Astrocyte (in vitro differentiated cells and primary cell): ENCODE data around the gene PFKFB2.

Source experiments
- EZH2 ChIP-seq: IDR thresholded peaks from 2 replicates; pipeline ENCODE4 v1.6.1; 2012; ENCODE audit warnings: mild to moderate bottlenecking, low read length, inconsistent platforms; ENCODE audit not compliant: insufficient read depth
- TF ChIP-seq, protein P1 (sequence below): IDR thresholded peaks from 2 replicates; pipeline ENCODE4 v1.5.1; 2011; ENCODE audit warnings: low read depth, mild to moderate bottlenecking, inconsistent platforms, low read length, moderate library complexity; ENCODE audit not compliant: insufficient read depth

- TF ChIP-seq, protein P1, sequence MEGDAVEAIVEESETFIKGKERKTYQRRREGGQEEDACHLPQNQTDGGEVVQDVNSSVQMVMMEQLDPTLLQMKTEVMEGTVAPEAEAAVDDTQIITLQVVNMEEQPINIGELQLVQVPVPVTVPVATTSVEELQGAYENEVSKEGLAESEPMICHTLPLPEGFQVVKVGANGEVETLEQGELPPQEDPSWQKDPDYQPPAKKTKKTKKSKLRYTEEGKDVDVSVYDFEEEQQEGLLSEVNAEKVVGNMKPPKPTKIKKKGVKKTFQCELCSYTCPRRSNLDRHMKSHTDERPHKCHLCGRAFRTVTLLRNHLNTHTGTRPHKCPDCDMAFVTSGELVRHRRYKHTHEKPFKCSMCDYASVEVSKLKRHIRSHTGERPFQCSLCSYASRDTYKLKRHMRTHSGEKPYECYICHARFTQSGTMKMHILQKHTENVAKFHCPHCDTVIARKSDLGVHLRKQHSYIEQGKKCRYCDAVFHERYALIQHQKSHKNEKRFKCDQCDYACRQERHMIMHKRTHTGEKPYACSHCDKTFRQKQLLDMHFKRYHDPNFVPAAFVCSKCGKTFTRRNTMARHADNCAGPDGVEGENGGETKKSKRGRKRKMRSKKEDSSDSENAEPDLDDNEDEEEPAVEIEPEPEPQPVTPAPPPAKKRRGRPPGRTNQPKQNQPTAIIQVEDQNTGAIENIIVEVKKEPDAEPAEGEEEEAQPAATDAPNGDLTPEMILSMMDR: peak; percentile 78
- TF ChIP-seq EZH2: no peak
Observed at GRCh38 chr1:207004931-207005830, 47.9 kb upstream of the PFKFB2 start.
